Esophagus mucosa (tissue), 1 donor: ENCODE data around the gene AHCYL2. TPM values are rescaled to one million over a fixed set of nuclear protein-coding genes. Genes with fewer than 3 reads are reported as not detected.
"Not testable (repeated sequence)": the region's sequence is repeated elsewhere in the genome, so short reads cannot be mapped to it uniquely, and the experiment has no call there.

Source experiments
- ATAC-seq: fragments of 200-7000 bp; cut with Tn5 transposase; one replicate; pipeline ENCODE4 v1.9.1; 2020
- total RNA-seq: library from RNA; stranded (reverse); gene quantifications from one replicate; pipeline ENCODE4 v1.2.4, GENCODE V29; 2023
- donor health status: DM: yes; HTN: yes; CAD: no.

The AHCYL2 gene
- total RNA-seq, 1 donor from 2014 or later, result 25.9 TPM

DNA sequence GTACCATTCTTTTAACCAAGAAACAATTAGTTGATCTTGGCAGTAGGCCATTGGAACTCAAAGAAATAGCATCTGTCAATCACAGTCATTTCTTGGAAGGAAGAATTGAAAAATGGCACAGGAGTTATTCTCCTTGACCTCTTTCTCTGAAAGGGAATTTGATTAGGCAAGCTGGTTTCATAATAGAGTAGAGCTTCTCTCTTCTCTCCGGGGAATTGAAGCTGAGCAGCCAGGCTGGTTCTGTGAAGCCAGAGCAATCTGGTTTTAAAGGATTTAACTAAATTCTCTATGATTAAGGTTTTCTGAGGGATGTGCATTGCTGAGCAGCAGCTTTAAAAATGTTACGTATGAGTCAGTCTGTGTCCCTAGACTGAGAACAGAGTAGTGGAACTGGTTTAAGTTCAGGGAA, 70.2 kb downstream of the AHCYL2 start:
- ATAC-seq, result peak; percentile 97

DNA sequence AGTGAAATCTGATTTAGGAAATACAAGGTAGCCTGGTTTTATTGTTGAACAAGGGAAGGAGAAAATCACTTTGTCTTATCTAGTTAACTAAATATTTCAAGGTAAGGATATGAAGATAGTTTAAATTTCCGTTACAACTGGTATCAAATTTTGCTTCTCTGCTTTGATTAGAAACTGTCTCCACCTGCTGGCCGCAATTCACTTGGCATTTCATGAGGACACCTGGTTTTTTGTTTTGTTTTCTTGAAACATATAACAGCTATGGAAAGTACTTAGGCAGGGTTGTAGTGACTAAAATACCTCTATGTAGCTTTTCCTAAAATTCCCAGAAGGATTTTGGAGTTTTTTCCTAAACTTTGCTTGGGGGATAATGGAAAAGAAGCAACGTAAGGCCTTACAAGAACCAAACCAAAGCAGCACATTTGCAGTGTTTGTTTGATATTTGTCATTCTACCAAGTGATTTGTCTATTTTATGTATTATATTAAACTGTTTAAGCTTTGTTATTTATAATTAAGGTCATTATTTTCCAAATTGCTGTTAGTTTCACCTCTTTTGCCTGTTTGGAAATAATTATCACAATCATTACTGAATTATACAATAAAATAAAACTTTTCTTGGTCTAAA, 73.6 kb downstream of the AHCYL2 start:
- no peak for ATAC-seq

DNA sequence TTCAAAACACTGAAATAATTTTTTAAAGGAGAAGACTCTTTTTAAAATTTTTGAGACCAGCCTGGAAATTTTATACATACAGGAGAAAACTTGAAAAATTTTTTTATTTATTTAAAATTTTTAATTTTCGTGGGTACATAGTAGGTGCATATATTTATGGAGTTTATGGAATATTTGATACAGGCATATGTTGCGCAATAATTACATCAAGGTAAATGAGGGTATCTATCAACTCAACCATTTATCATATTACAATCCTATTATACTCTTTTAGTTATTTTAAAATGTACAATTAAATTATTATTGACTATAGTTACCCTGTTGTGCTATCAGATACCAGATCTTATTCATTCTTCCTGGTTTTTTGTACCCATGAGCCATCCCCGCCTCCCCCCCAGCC, 75.1 kb downstream of the AHCYL2 start:
- no peak for ATAC-seq

DNA sequence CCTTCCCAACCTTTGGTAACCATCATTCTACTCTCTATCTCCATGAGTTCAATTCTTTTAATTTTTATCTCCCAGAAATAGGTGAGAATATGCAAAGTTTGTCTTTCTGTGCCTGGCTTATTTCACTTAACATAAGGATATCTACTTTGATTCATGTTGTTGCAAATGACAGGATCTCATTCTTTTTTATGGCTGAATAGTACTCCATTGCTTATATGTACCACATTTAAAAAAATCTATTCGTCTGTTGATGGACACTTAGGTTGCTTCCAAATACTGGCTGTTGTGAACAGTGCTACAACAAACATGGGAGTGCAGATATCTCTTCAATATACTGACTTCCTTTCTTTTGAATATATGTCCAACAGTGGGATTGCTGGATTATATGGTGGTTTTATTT, 75.5 kb downstream of the AHCYL2 start:
- not testable (repeated sequence) for ATAC-seq

DNA sequence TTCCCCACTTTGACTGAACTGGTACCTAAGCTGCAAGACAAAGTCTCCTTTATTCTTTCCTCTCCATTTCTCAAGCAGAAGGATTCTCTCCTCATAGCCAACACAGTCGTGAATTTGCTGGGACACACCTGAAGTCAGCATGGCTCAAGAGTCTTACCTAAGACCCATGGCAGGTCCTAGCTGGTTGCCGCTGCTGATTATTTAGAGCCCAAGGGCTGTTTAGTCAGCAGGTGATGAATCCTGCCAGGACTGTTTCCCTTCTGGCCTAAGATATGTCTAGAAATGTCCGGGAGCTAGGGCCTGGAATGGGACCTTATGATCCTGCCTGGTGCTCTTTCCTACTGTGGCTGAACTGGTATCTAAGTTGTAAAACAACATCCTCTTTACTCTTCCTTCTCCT, 82.8 kb downstream of the AHCYL2 start:
- ATAC-seq, result peak; percentile 95

DNA sequence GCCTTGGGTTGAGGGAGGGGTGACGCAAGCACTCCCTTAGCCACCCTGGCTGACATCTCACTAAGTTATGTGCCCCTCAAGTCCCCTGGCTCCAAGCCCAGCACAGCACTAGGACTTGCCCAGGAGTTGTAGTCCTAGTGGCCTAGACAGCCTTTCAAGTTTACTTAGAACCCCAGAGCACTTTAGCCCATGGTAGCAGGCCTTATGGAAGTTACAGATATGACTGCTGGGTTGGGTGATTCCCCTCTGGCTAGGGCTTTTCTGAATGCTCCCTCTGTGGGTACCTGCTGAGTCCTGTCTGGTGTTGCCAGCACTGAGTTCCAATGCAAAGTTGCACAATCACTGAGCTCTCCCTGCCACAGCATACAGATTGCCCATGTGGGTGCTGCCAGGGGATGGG, 83.2 kb downstream of the AHCYL2 start:
- ATAC-seq, result peak; percentile 93

DNA sequence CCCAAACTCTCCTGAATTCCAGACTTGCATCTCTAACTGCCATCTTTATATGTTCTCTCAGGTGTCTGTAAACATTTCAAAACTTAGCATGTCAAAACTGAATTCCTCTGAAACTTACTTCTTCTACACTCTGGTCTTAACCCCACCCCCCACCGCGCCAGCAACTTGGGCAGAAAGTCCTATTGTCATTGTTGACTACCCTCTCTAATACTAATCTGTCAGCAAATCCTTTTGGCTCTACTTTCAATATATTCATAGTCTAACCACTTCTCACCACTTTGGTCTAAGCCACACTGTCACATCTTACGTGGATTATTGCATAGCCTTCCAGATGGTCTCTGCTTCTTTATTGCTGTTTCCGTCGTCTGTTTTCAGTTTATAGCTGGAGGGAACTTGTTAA, 86.6 kb downstream of the AHCYL2 start:
- no peak for ATAC-seq

DNA sequence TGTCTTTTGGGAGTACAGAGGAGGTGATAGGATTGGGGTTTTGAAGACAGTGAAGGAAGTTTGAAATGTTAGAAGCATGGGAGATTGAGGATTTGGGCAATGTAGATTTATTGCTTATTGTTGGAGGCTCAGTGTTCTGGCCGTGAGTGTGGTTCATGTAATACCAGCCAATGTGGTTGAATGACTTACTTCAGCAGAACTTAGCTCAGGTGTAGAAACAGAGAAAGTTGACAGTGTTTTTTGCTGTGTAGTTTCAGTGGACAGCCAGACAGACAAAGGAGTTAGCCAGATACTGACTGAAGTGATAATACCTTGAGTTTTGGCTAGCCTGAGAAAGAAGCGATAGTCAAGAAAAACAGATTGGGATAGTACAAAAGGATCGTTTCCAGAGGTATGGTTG, 88.5 kb downstream of the AHCYL2 start:
- no peak for ATAC-seq

DNA sequence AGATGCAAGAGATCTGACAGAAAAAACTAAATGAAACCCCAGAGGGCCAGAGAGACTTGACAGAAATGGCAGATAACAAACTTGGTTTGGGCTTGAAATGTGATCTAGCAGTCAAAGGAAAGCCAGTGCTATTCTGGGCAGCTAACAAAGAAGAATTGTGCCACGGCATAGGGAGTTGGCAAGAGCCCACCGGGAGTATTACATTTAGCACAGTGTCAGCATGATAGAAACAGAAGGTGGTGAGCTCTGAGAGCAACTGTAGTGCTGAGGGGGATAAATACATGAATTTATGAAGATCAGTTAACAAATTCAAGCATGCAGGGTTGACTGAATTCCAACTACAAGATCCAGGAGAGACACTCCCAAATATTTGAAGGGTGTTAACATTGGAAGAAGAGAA, 91.1 kb downstream of the AHCYL2 start:
- peak; percentile 67 for ATAC-seq

DNA sequence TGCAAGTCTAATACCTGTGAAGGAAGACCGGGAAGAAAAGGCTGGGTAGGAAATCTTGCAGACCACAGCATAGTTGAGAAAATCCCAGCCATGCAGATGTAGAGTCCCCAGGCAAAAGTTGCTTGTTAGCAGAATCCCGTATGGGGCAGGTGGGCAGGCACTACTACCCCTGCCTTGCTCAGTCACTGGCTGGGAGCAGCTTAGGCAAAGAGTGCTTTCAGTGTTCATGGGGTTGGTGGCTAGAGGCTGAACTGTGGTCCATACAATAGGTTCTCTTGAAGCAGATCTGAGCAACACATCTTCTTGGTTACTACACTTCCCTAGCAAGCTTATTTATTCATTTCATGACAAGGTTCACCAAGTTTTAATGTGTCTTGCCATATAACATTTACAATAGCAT, 92.6 kb downstream of the AHCYL2 start:
- ATAC-seq, result no peak

DNA sequence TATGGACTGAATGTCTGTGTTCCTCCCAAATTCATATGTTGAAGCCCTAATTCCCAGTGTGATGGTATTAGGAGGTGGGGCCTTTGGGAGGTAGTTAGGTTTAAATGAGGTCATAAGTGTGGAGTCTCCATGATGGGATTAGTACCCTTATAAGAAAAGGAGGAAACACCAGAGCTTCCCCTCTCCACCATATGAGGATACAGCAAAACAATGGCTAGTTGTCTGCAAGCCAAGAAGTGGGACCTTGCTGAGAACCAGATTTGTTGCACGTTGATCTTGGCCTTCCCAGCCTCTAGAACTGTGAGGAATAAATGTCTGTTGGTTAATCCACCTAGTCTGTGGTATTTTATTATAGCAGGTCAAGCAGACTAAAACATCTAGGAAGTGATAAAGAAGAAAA, 102.2 kb downstream of the AHCYL2 start:
- no peak for ATAC-seq

DNA sequence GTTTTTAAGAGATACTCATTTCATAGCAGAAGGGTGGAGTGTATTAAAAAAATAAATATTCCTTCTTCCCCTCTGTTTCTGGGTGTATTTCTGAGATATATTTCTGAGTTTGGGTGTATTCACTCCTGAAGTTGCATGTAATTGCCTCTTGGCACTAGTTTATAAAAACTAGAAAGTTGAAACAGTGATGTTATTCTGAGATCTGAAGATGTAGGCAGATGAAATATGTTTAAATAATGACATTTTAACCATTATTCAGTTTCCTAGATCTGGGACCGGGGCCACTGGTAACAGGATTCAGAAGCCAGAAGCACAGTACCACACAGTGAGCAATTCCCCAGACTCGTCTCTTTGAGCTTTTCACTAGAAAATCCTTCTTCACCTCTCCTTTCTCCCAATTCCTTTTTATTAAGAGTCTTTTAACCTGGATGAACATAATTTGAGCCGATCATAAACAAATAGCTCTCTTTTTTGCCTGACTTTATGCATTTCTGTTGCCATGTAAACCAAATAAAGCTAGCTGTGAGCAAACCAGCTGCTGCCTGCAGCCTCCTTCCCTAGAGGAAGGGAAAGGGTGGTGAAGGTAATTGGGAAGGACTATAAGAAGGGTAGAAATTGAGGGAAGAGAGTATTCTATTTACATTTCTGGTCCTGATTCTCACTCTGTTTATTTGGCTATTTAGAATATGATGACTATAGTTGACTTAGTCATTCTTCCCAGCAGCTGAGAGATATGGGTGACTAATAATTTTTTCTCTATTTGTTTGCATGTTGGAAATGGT, 107.6 kb downstream of the AHCYL2 start:
- ATAC-seq, result peak; percentile 59

DNA sequence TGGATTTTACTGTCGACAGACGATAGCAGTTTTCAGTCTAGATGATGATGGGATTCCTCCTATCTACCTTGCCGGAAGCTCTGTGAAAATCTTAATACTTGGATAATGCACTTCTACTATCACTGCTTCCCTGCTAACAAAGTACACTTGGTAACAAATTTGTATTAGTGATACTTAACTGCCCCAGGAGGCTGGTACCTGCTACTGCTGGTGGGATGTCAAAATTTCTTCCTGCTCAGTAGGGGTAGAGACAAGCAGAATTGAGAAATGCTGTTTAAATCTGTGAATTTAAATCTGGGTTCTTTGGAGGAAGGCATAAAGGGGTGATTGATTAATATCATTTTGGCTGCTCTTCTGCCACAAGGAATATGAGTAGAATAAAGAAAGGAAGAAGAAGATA, 109.6 kb downstream of the AHCYL2 start:
- no peak for ATAC-seq

DNA sequence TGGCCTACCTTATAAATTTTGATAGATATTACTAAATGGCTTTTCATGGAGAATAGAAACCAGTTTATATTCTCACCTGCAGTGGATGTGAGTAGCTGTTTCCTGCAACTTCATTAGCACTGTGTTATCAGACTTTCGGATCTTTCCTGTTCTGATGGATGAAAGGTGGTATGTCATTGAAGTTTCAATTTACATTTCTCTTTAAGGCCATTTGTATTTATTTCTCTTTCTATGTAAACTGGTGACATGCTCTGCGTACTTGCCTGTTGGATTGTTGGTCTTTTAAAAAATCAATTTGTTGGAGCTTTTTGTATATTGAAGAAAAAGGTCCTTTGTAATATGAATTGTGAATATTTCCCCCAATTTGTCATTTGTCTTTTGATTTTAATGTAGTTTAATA, 113.6 kb downstream of the AHCYL2 start:
- ATAC-seq, result no peak

DNA sequence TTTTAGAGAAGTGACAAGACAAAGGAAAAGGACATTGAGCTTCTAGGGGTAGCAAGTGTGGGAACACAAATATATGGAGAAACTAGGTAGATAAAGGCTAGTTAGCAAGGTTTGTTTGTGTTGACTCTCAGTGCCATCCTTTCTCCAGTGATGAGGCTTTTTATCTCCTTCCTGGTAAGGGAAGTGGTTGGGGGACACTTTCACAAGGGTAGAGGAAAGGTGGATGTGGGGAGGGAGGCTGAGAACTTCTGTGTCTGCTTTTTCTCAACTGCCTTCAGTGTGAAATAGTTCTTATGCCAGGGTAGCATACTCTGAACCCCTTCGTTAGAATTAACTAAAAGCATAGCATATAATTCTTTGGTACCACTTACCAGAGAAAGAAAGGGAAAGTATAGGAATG, 116.4 kb downstream of the AHCYL2 start:
- ATAC-seq, result no peak

DNA sequence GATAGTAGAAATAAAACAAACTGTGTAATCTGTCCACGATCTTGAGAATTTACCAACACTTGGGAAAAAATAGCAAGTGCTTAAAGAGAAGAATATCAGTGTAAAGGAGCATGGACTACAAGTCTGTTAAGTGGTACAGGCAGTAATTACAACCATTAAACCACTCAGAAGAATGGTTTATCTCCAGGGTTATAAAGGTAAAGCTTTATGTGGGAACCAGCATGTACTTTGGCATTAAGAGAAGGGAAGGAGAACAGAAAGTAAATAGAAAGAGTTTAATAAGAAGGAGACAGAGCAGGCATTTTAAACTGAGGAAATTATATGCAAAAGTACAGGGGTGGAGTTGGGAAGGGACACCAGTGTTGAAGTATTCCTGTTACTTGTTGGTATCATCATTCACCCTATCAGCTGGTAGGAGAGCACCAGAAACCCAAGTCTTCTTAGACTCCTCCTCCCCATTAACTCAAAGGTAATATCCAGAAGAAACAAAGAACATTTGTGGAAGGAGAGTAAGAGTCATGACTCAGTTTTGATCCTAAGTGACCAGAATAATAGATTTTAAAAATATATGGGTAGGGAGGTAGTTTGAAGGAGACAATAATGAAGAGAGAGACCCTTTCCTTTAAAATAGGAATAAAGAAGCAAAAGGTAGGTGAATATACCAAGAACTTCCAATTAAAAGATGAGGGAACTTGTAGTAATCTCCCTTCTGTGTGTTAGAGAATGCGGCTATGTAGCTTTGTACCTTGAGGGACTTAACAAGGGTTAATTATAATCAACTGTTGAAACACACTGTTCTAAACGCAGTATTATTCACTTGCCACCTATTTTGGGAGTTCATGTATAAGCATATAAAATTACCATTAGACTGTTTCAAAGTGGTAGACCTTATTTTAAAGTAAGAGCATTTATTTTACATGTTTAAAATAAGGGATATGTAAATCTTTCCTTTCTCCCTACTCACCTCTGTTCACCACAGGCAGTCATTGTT, 117.3 kb downstream of the AHCYL2 start:
- ATAC-seq, result no peak

DNA sequence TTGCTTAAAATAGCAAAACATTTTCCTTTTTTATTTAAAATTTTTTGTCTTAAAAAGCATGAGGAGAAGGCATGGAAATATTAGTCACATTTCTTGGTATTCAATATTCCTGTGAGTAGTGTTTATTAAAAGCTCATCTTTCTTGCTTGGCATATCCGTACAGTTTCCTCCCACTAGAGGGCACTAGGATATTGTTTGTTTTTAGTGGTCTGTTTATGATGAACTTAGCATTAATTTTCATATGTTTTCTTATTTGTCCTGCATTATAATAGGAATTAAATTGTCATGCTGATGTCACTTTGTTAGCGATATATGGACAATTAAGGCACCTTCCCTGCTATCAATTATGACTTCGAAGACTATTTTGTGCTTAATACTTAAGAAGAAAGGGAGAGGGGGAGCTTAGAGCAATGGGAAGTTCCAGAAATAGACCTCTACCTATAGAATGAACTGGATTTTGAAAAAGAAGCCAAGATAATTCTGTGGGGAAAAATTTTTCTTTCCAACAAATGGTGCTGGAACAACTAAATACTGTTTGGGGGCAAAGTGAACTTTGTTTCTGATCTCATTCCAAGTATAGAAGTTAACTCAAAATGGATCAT, 118.4 kb downstream of the AHCYL2 start:
- ATAC-seq, result no peak

DNA sequence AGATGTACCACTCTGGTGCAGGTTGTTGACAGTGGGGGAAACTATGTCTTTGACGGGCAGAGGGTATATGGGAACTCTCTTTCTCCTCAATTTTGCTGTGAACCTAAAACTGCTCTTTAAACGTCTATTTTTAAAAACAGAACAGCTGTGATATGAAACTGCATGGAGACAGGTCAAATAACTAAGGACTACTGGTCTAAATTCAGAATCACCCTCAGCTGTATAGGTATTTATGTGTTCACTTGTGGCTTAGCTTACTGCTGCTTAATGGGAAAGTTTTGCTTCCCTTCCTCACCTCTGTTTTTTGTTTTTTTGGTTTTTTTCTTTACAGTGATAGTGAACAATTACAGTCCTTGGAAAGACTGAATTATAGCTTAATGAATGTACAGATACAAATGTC, 122.5 kb downstream of the AHCYL2 start:
- no peak for ATAC-seq

DNA sequence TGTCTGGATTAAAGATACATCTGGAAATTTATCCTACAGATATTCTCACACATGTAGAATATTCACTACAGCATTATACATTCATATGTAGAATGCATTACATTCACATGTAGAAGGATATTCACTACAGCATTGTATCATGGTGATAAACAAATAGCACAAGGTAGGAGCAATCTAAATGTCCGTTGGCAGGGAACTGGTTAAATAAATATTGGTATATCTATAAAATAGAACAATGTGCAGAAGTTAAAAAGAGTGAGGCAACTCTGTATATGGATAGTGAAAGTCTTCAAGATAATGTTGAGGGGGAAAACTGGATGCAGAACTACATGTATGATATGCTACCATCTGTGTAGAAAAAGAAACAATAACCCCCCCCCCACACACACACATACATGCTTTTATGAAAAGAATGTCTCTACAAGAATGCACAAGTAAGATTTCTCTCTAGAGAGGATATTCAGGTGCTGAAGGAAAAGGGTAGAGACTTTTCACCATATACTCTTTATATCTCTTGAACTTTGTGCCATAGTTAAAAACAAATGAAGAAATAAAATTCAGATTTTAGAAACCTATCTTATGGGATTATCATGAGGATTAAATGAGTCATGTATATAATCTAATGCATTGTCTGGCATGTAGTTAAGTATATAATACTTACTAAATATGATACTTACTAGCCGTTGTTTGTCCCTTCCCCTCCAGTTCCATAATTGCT, 123.4 kb downstream of the AHCYL2 start:
- no peak for ATAC-seq

DNA sequence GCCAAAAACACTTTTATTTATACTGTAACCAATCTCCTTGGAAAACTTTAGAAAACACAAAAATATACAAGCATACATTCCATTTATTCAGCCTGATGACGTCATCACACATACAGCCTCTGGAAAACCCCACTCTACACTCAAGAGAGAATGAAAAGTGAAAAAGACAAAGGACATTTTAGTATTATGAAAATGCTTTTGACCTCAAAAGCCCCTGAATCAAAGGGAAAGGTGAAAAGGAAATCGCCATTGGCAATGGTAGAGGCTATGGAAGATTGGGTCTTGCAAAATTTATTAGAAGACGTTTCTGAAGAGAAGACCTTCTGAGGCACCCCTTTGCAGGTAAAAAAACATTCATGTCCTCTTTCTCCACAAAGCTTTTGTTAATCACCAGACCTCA, 126.5 kb downstream of the AHCYL2 start:
- no peak for ATAC-seq

DNA sequence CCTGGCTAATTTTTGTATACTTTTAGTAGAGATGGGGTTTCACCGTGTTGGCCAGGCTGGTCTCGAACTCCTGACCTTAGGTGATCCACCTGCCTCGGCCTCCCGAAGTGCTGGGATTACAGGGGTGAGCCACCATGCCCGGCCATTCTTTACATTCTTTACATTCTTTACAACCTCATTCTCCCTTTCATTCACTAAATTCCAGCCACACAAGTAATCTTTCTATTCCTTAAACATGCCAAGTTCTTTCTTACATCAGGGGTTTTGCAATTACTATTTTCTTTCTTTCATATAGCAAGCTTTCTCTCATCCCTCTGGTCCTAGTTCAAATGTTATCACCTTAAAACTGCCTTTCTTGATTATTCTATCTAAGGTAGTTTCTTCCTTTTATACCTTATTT, 128.3 kb downstream of the AHCYL2 start:
- not testable (repeated sequence) for ATAC-seq
